Liver (tissue), 9 donors: ENCODE results near the gene USP2. TPM values are rescaled to one million over a fixed set of nuclear protein-coding genes. Genes with fewer than 3 reads are reported as not detected.

Experiments used
- DNase-seq: peaks from one replicate; pipeline ENCODE4 v3.0.0-alpha.2; 2017; ENCODE audit warnings: low spot score
- H3K27ac ChIP-seq, 2 donors: one replicate each; pipeline ENCODE4 v1.7.0; 2013; ENCODE audit warnings: inconsistent platforms in 2 of 2, low read length in 2 of 2, control low read depth in 1 of 2, low read depth in 1 of 2, mild to moderate bottlenecking in 1 of 2
- H3K27me3 ChIP-seq, 4 donors: one replicate each; pipeline versions ENCODE4 v1.6.1 to v1.7.0; 2013; ENCODE audit warnings: low read length in 3 of 4, inconsistent platforms in 1 of 4, mild to moderate bottlenecking in 1 of 4, moderate library complexity in 1 of 4; ENCODE audit not compliant: control insufficient read depth in 4 of 4, insufficient read depth in 4 of 4
- H3K36me3 ChIP-seq, 4 donors: one replicate each; pipeline versions ENCODE4 v1.6.1 to v1.7.0; 2013; ENCODE audit warnings: low read length in 3 of 4, mild to moderate bottlenecking in 3 of 4, low read depth in 1 of 4, moderate library complexity in 1 of 4; ENCODE audit not compliant: control insufficient read depth in 4 of 4, insufficient read depth in 3 of 4
- H3K4me1 ChIP-seq, 4 donors: one replicate each; pipeline versions ENCODE4 v1.6.1 to v1.7.0; 2013; ENCODE audit warnings: low read length in 3 of 4, mild to moderate bottlenecking in 3 of 4, moderate library complexity in 1 of 4; ENCODE audit not compliant: control insufficient read depth in 4 of 4, insufficient read depth in 4 of 4
- H3K4me3 ChIP-seq, 3 donors: one replicate each; pipeline versions ENCODE4 v1.6.1 to v1.7.0; 2013; ENCODE audit warnings: low read length in 3 of 3, control low read depth in 1 of 3, low read depth in 1 of 3, mild to moderate bottlenecking in 1 of 3
- H3K9ac ChIP-seq, 2 donors: one replicate each; pipeline ENCODE4 v1.7.0; 2013; ENCODE audit warnings: low read length in 2 of 2, mild to moderate bottlenecking in 2 of 2, moderate library complexity in 2 of 2, control low read depth in 1 of 2, low read depth in 1 of 2
- H3K9me3 ChIP-seq, 4 donors: one replicate each; pipeline versions ENCODE4 v1.6.1 to v1.7.0; 2013; ENCODE audit warnings: low read length in 3 of 4; ENCODE audit not compliant: control insufficient read depth in 4 of 4
- CTCF ChIP-seq: fragments of 150-350 bp; IDR thresholded peaks from 2 replicates; pipeline ENCODE4 v1.5.1; 2017; ENCODE audit warnings: improper control_type of control experiment, low read depth, low read length; ENCODE audit not compliant: missing input control
- EGR1 ChIP-seq, 2 donors: IDR thresholded peaks; 2 replicates each; pipeline ENCODE4 v1.6.1; 2016 to 2018; ENCODE audit warnings: antibody characterized with exemption in 2 of 2, low read depth in 2 of 2
- FOXA1 ChIP-seq: IDR thresholded peaks from 2 replicates; pipeline ENCODE4 v1.6.1; 2016; ENCODE audit warnings: antibody characterized with exemption
- FOXA2 ChIP-seq: IDR thresholded peaks from 2 replicates; pipeline ENCODE4 v1.6.1; 2016; ENCODE audit warnings: antibody characterized with exemption
- GABPA ChIP-seq, 2 donors: IDR thresholded peaks in 1 of 2; conservative IDR thresholded peaks in 1 of 2; 2 replicates each; pipeline ENCODE4 v1.6.1; 2016; ENCODE audit warnings: antibody characterized with exemption in 2 of 2, mild to moderate bottlenecking in 1 of 2, moderate library complexity in 1 of 2
- HNF4A ChIP-seq, 2 donors: conservative IDR thresholded peaks; 2 replicates each; pipeline ENCODE4 v1.6.1; 2016; ENCODE audit warnings: antibody characterized with exemption in 2 of 2, mild to moderate bottlenecking in 2 of 2
- HNF4G ChIP-seq: IDR thresholded peaks from 2 replicates; pipeline ENCODE4 v1.6.1; 2016; ENCODE audit warnings: antibody characterized with exemption
- JUND ChIP-seq, 2 donors: IDR thresholded peaks; 2 replicates each; pipeline ENCODE4 v1.6.1; 2016; ENCODE audit warnings: antibody characterized with exemption in 2 of 2
- NR2F2 ChIP-seq: IDR thresholded peaks from 2 replicates; pipeline ENCODE4 v1.6.1; 2016; ENCODE audit warnings: antibody characterized with exemption
- RAD21 ChIP-seq, 2 donors: IDR thresholded peaks; 2 replicates each; pipeline ENCODE4 v1.6.1; 2016; ENCODE audit warnings: antibody characterized with exemption in 2 of 2, mild to moderate bottlenecking in 2 of 2
- RXRA ChIP-seq, 2 donors: IDR thresholded peaks; 2 replicates each; pipeline ENCODE4 v1.6.1; 2017 to 2018; ENCODE audit warnings: antibody characterized with exemption in 2 of 2, mild to moderate bottlenecking in 1 of 2
- SP1 ChIP-seq: IDR thresholded peaks from 2 replicates; pipeline ENCODE4 v1.6.1; 2018; ENCODE audit warnings: antibody characterized with exemption, mild to moderate bottlenecking
- TAF1 ChIP-seq: conservative IDR thresholded peaks from 2 replicates; pipeline ENCODE4 v1.6.1; 2016; ENCODE audit warnings: antibody characterized with exemption, mild to moderate bottlenecking
- YY1 ChIP-seq: IDR thresholded peaks from 2 replicates; pipeline ENCODE4 v1.6.1; 2016; ENCODE audit warnings: antibody characterized with exemption, mild to moderate bottlenecking
- WGBS: extraction: QIAGEN DNeasy Blood & Tissue Kit; methylation state at CpG from one replicate; pipeline ENCODE4 v1.1.7; 2013; 5-methylcytosine and 5-hydroxymethylcytosine counted together
- polyA plus RNA-seq, 2 donors: library from polyadenylated mRNA; stranded (reverse) in 1 of 2; unstranded in 1 of 2; fragments of 200-250 nt in 1 of 2; fragments of >200 nt in 1 of 2; fragmentation: Nextera tagmentation in 1 of 2; extraction: Ambion mirVana in 1 of 2; gene quantifications; one replicate each; pipeline versions ENCODE4 v1.2.1 to v1.2.3, GENCODE V29; 2013 to 2015
- total RNA-seq, 2 donors: library from RNA; depleted of rRNA; stranded (reverse); fragments of >200 nt; gene quantifications; one replicate each; pipeline ENCODE4 v1.2.3, GENCODE V29; 2014
- TF ChIP-seq, protein P1 (sequence below): IDR thresholded peaks from 2 replicates; pipeline ENCODE4 v1.6.1; 2016; ENCODE audit warnings: antibody characterized with exemption
- TF ChIP-seq, protein P2 (sequence below): IDR thresholded peaks from 2 replicates; pipeline ENCODE4 v1.6.1; 2016; ENCODE audit warnings: antibody characterized with exemption, mild to moderate bottlenecking
- TF ChIP-seq, protein P3 (sequence below): IDR thresholded peaks from 2 replicates; pipeline ENCODE4 v1.6.1; 2016; ENCODE audit warnings: antibody characterized with exemption
- TF ChIP-seq, protein P4 (sequence below): IDR thresholded peaks from 2 replicates; pipeline ENCODE4 v1.6.1; 2016; ENCODE audit warnings: antibody characterized with exemption
- donor health status: healthy.
- donor health status: healthy.
- donor health status: healthy.
- donor health status: healthy.
- donor health status: healthy.

USP2 gene
- total and polyA plus RNA-seq, 4 donors: 0.65 to 4.4 (median 2.1) TPM

- no peak within 1 kb of the TSS for H3K9ac ChIP-seq
- H3K4me1 ChIP-seq: peaks cover 12 to 34% (median 25%) of the 10 kb centered on the region in 4 donors
- peak within 1 kb of the TSS; percentile 31 to 33 for H3K27ac ChIP-seq
- peaks cover 0 to 8% (median 3%) of the 10 kb centered on the region in 4 donors for H3K27me3 ChIP-seq
- DNase-seq: no peak
- no peaks in the 10 kb centered on the region for H3K36me3 ChIP-seq
- H3K4me3 ChIP-seq: peak within 1 kb of the TSS; percentile 24 to 40 (median 26)
- no peaks in the 10 kb centered on the region for H3K9me3 ChIP-seq
- no peak for TF ChIP-seq RXRA (IDR thresholded peaks at IDR 0.05)
- no peak for TF ChIP-seq RAD21 (IDR thresholded peaks at IDR 0.05)
- TF ChIP-seq, protein P1, sequence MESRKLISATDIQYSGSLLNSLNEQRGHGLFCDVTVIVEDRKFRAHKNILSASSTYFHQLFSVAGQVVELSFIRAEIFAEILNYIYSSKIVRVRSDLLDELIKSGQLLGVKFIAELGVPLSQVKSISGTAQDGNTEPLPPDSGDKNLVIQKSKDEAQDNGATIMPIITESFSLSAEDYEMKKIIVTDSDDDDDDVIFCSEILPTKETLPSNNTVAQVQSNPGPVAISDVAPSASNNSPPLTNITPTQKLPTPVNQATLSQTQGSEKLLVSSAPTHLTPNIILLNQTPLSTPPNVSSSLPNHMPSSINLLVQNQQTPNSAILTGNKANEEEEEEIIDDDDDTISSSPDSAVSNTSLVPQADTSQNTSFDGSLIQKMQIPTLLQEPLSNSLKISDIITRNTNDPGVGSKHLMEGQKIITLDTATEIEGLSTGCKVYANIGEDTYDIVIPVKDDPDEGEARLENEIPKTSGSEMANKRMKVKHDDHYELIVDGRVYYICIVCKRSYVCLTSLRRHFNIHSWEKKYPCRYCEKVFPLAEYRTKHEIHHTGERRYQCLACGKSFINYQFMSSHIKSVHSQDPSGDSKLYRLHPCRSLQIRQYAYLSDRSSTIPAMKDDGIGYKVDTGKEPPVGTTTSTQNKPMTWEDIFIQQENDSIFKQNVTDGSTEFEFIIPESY: no peak
- no peak for TF ChIP-seq TAF1
- no peak for TF ChIP-seq YY1
- no peak for TF ChIP-seq HNF4G
- no peak for TF ChIP-seq JUND (IDR thresholded peaks at IDR 0.05)
- no peak for TF ChIP-seq SP1
- TF ChIP-seq HNF4A (conservative IDR thresholded peaks at IDR 0.05): no peak
- TF ChIP-seq FOXA2: no peak
- no peak for TF ChIP-seq FOXA1
- TF ChIP-seq EGR1 (IDR thresholded peaks at IDR 0.05; ENCODE audit: low read depth in 2 of 2): no peak
- TF ChIP-seq, protein P2, sequence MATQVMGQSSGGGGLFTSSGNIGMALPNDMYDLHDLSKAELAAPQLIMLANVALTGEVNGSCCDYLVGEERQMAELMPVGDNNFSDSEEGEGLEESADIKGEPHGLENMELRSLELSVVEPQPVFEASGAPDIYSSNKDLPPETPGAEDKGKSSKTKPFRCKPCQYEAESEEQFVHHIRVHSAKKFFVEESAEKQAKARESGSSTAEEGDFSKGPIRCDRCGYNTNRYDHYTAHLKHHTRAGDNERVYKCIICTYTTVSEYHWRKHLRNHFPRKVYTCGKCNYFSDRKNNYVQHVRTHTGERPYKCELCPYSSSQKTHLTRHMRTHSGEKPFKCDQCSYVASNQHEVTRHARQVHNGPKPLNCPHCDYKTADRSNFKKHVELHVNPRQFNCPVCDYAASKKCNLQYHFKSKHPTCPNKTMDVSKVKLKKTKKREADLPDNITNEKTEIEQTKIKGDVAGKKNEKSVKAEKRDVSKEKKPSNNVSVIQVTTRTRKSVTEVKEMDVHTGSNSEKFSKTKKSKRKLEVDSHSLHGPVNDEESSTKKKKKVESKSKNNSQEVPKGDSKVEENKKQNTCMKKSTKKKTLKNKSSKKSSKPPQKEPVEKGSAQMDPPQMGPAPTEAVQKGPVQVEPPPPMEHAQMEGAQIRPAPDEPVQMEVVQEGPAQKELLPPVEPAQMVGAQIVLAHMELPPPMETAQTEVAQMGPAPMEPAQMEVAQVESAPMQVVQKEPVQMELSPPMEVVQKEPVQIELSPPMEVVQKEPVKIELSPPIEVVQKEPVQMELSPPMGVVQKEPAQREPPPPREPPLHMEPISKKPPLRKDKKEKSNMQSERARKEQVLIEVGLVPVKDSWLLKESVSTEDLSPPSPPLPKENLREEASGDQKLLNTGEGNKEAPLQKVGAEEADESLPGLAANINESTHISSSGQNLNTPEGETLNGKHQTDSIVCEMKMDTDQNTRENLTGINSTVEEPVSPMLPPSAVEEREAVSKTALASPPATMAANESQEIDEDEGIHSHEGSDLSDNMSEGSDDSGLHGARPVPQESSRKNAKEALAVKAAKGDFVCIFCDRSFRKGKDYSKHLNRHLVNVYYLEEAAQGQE: no peak
- TF ChIP-seq, protein P3, sequence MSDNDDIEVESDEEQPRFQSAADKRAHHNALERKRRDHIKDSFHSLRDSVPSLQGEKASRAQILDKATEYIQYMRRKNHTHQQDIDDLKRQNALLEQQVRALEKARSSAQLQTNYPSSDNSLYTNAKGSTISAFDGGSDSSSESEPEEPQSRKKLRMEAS: no peak
- no peak for TF ChIP-seq NR2F2
- no peak for TF ChIP-seq GABPA (IDR thresholded peaks at IDR 0.05 in 1 of 2, conservative IDR thresholded peaks at IDR 0.05 in 1 of 2)
- no peak for TF ChIP-seq CTCF
- TF ChIP-seq, protein P4, sequence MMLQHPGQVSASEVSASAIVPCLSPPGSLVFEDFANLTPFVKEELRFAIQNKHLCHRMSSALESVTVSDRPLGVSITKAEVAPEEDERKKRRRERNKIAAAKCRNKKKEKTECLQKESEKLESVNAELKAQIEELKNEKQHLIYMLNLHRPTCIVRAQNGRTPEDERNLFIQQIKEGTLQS: no peak
- WGBS: 5% methylated on average over 74 of the region's 74 CpGs
These were observed 64.5 kb downstream of the USP2 start, which contains the start of gene MCAM for GRCh38 chr11:119316729-119317591. MCAM (minus strand) TSS chr11:119317130; CDS start chr11:119317101, 29 bp downstream.
